ENCODE data around the gene PGA3.

PGA3 gene

DNA sequence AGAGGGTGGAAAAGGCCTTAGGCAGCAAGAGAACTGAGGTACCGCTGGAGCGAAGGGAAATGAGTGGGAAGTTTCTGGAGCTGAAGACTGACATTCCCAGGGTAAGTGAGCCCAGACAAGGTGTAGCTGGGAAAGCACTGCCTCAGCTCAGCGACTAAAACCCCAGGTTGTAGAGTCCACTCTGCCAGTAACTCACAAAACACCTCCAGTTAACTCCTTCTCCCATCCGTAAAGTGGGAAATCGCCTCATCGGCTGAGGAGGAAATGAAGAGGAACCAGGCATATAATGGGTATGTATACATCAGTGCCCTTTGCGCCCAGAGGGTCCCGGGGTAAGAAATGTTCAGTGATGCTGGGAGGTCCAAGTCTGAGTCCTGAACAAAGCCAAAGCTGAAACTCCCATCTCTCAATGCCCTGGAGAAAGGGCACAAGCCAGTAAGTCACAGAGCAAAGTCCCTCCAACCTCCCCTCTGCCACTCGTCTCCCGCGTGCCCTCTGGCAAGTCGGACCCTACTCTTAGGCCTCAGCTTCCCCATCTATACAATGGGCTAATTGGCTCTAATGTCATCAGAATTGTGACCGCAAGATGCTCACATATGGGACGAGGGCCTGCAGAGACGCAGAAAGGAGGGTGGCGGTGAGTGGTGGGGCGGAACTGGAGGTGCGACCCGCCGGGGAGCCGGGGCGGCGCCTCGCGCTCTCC is 42.7 kb upstream of the PGA3 start:
- no peak for DNase-seq (ENCODE audit: low read depth)
- peak overlapping the region; percentile 71 for H3K4me3 ChIP-seq (ENCODE audit: control insufficient read depth, low read depth, low read length)
- no peak for TF ChIP-seq CTCF (IDR thresholded peaks at IDR 0.05; ENCODE audit: control insufficient read depth, insufficient read depth, low read depth, low read length, missing control alignments)

GRCh38 chr11:61161190-61162091 is 41.9 kb upstream of the PGA3 start, which contains the start of gene VPS37C:
Gene VPS37C, minus strand, starts transcription at chr11:61161426. Its CDS starts 22,597 bp downstream, at chr11:61138829.
- peak; percentile 29 for DNase-seq (ENCODE audit: low read depth)
- H3K4me3 ChIP-seq (ENCODE audit: control insufficient read depth, low read depth, low read length): peak within 1 kb of the TSS; percentile 71
- TF ChIP-seq CTCF (IDR thresholded peaks at IDR 0.05; ENCODE audit: control insufficient read depth, insufficient read depth, low read depth, low read length, missing control alignments): no peak

GRCh38 chr11:61162092-61162941 is 41.0 kb upstream of the PGA3 start:
- no peak for TF ChIP-seq CTCF (IDR thresholded peaks at IDR 0.05; ENCODE audit: control insufficient read depth, insufficient read depth, low read depth, low read length, missing control alignments)
- DNase-seq (ENCODE audit: low read depth): no peak
- H3K4me3 ChIP-seq (ENCODE audit: control insufficient read depth, low read depth, low read length): peak overlapping the region; percentile 71

GRCh38 chr11:61163021-61163420 is 40.3 kb upstream of the PGA3 start:
- DNase-seq (ENCODE audit: low read depth): no peak
- H3K4me3 ChIP-seq (ENCODE audit: control insufficient read depth, low read depth, low read length): no peak overlapping the region
- TF ChIP-seq CTCF (IDR thresholded peaks at IDR 0.05; ENCODE audit: control insufficient read depth, insufficient read depth, low read depth, low read length, missing control alignments): no peak

- no peak overlapping the region for H3K4me3 ChIP-seq (ENCODE audit: control insufficient read depth, low read depth, low read length)
- no peak for DNase-seq (ENCODE audit: low read depth)
- no peak for TF ChIP-seq CTCF (IDR thresholded peaks at IDR 0.05; ENCODE audit: control insufficient read depth, insufficient read depth, low read depth, low read length, missing control alignments)
Observed at GRCh38 chr11:61163714-61164605, 39.4 kb upstream of the PGA3 start.
